SK-N-DZ (cell line): ENCODE measurements around the gene DRC7.

Source experiments
- DNase-seq: peaks from one replicate; pipeline ENCODE4 v3.0.0-alpha.2; 2015; ENCODE audit warnings: low spot score

DRC7 gene

GRCh38 chr16:57750796-57751538 lies 56.4 kb downstream of the DRC7 start:
- no peak for DNase-seq

- DNase-seq = no peak
These were observed 57.1 kb downstream of the DRC7 start for GRCh38 chr16:57751539-57752202.

- DNase-seq = no peak
These were observed 57.6 kb downstream of the DRC7 start for GRCh38 chr16:57752203-57752580.

GRCh38 chr16:57752581-57753447 lies 58.2 kb downstream of the DRC7 start:
- no peak for DNase-seq

GRCh38 chr16:57753448-57754353 lies 59.1 kb downstream of the DRC7 start:
- no peak for DNase-seq

- no peak for DNase-seq
These were observed 59.9 kb downstream of the DRC7 start for GRCh38 chr16:57754354-57755060.

GRCh38 chr16:57755061-57755684 lies 60.6 kb downstream of the DRC7 start:
- DNase-seq = no peak

GRCh38 chr16:57755726-57756423 lies 61.3 kb downstream of the DRC7 start:
- no peak for DNase-seq

GRCh38 chr16:57756424-57757325 lies 62.1 kb downstream of the DRC7 start:
- no peak for DNase-seq

GRCh38 chr16:57757326-57757786 lies 62.8 kb downstream of the DRC7 start:
- DNase-seq = peak; percentile 50

GRCh38 chr16:57757883-57758282 lies 63.3 kb downstream of the DRC7 start:
- no peak for DNase-seq

- no peak for DNase-seq
These were observed 63.9 kb downstream of the DRC7 start for GRCh38 chr16:57758331-57759117.

- DNase-seq = no peak
These were observed 64.5 kb downstream of the DRC7 start for GRCh38 chr16:57759131-57759530.

- no peak for DNase-seq
These were observed 65.1 kb downstream of the DRC7 start for GRCh38 chr16:57759541-57760356.

- DNase-seq = no peak
These were observed 66.0 kb downstream of the DRC7 start for GRCh38 chr16:57760357-57761160.

- no peak for DNase-seq
These were observed 66.7 kb downstream of the DRC7 start for GRCh38 chr16:57761301-57761700.
